Measurements from ENCODE around the gene RERG.

RERG gene

GRCh38 chr12:15256761-15257160, 35.5 kb upstream of the RERG start:
- Histone ChIP-seq H3K4me3 (ENCODE audit: low read depth, low read length) (no peak overlapping the region), H3K27me3 (no peaks in the 10 kb centered on the region), H3K9me3 (no peaks in the 10 kb centered on the region), H3K4me1 (no peaks in the 10 kb centered on the region; the same call in 1 of the 2 replicates), H3K36me3 (no peaks in the 10 kb centered on the region)
- DNase-seq, result no peak
- TF ChIP-seq CTCF (IDR thresholded peaks at IDR 0.05; ENCODE audit: low read depth, low read length), result no peak

- H3K9me3 ChIP-seq, result 0 out of 2 replicates have a peak, but pooled peaks cover 3% of the 10 kb centered on the region
- no peaks in the 10 kb centered on the region for H3K27me3 ChIP-seq
- H3K4me1 ChIP-seq, result no peaks in the 10 kb centered on the region; the same call in 1 of the 2 replicates
- no peak for DNase-seq
- H3K36me3 ChIP-seq, result no peaks in the 10 kb centered on the region
- no peak overlapping the region for H3K4me3 ChIP-seq (ENCODE audit: low read depth, low read length)
- TF ChIP-seq CTCF (IDR thresholded peaks at IDR 0.05; ENCODE audit: low read depth, low read length), result no peak
These were observed 32.8 kb upstream of the RERG start for GRCh38 chr12:15253990-15254389.

- Histone ChIP-seq H3K9me3 (no peaks in the 10 kb centered on the region), H3K27me3 (no peaks in the 10 kb centered on the region), H3K4me1 (no peaks in the 10 kb centered on the region), H3K36me3 (no peaks in the 10 kb centered on the region), H3K4me3 (ENCODE audit: low read depth, low read length) (no peak overlapping the region)
- TF ChIP-seq CTCF (IDR thresholded peaks at IDR 0.05; ENCODE audit: low read depth, low read length), result no peak
- DNase-seq, result no peak
These were observed 23.7 kb upstream of the RERG start for GRCh38 chr12:15244926-15245325.

- H3K4me1 ChIP-seq, result no peaks in the 10 kb centered on the region
- H3K36me3 ChIP-seq, result no peaks in the 10 kb centered on the region
- no peak for DNase-seq
- no peak for TF ChIP-seq CTCF (IDR thresholded peaks at IDR 0.05; ENCODE audit: low read depth, low read length)
- no peaks in the 10 kb centered on the region for H3K9me3 ChIP-seq
- H3K4me3 ChIP-seq (ENCODE audit: low read depth, low read length), result no peak overlapping the region
- H3K27me3 ChIP-seq, result no peaks in the 10 kb centered on the region
These were observed 23.1 kb upstream of the RERG start for GRCh38 chr12:15244341-15244740.

GRCh38 chr12:15243102-15243501, 21.9 kb upstream of the RERG start:
- Histone ChIP-seq H3K27me3 (no peaks in the 10 kb centered on the region), H3K9me3 (no peaks in the 10 kb centered on the region), H3K36me3 (no peaks in the 10 kb centered on the region), H3K4me1 (no peaks in the 10 kb centered on the region), H3K4me3 (ENCODE audit: low read depth, low read length) (no peak overlapping the region)
- no peak for TF ChIP-seq CTCF (IDR thresholded peaks at IDR 0.05; ENCODE audit: low read depth, low read length)
- DNase-seq, result no peak

GRCh38 chr12:15240898-15241297, 19.7 kb upstream of the RERG start:
- H3K36me3 ChIP-seq, result no peaks in the 10 kb centered on the region
- no peak overlapping the region for H3K4me3 ChIP-seq (ENCODE audit: low read depth, low read length)
- TF ChIP-seq CTCF (IDR thresholded peaks at IDR 0.05; ENCODE audit: low read depth, low read length), result no peak
- H3K27me3 ChIP-seq, result no peaks in the 10 kb centered on the region
- no peaks in the 10 kb centered on the region for H3K4me1 ChIP-seq
- no peak for DNase-seq
- no peaks in the 10 kb centered on the region for H3K9me3 ChIP-seq

Measured in BE2C (cell line).